ENCODE measurements around the gene NFATC2. TPM values are rescaled to one million over a fixed set of nuclear protein-coding genes. Genes with fewer than 3 reads are reported as not detected.

NFATC2 gene
- total and polyA plus RNA-seq, 2 of the 4 experiments (the other 2 are of a cell fraction), result 0.18 to 0.38 TPM

DNA sequence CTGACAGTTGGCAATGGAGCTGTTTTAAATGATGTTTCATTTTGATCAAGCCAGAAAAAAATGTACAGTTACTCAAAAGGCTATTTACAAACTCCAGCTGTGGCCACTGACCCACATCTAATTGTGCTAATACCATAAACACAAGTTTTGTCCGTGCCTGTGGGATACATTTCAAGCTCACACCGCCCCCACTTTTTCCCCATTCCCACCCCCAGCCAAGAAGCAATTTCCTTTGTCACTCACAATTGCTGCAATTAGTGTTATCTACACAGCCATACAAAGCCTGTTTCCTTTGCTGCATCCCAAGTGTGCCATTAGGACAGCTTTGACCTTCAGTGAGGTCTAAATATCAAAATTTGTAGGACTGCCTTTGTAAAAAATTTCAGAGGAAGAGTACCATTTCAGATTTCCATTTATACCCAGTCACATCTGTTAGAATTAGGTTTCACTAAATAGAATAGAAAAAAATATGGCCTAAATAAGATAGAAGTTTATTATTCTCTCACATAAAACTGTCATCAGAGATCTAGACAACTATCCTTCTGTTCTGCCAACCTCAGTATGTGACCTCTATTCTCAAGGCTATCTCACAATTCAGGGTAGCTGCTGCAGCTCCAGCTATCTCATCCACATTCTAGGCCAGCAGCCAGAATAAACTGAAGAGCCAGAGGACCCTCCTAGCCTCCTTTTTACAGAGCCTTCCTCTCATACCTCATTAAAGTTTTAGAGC is 202.6 kb downstream of the NFATC2 start:
- H3K4me3 ChIP-seq (ENCODE audit: insufficient read depth, low read depth, low read length), result no peak overlapping the region
- no peak overlapping the region for H2AFZ ChIP-seq (replicated peaks; ENCODE audit: low read length, poor library complexity)
- TF ChIP-seq, protein P1, sequence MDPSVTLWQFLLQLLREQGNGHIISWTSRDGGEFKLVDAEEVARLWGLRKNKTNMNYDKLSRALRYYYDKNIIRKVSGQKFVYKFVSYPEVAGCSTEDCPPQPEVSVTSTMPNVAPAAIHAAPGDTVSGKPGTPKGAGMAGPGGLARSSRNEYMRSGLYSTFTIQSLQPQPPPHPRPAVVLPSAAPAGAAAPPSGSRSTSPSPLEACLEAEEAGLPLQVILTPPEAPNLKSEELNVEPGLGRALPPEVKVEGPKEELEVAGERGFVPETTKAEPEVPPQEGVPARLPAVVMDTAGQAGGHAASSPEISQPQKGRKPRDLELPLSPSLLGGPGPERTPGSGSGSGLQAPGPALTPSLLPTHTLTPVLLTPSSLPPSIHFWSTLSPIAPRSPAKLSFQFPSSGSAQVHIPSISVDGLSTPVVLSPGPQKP (IDR thresholded peaks at IDR 0.05; ENCODE audit: borderline replicate concordance, low read depth, low read length), result no peak
- TF ChIP-seq NFE2L2 (IDR thresholded peaks at IDR 0.05; ENCODE audit: low read depth, low read length) (no peak), RAD21 (IDR thresholded peaks at IDR 0.05; ENCODE audit: low read length) (no peak), MAZ (IDR thresholded peaks at IDR 0.05; ENCODE audit: borderline replicate concordance, low read depth, low read length) (no peak), FOS (IDR thresholded peaks at IDR 0.05; ENCODE audit: low read depth, low read length) (no peak), MAFK (IDR thresholded peaks at IDR 0.05; ENCODE audit: low read depth, low read length) (no peak), CEBPB (IDR thresholded peaks at IDR 0.05; ENCODE audit: low read depth, low read length) (no peak), USF2 (IDR thresholded peaks at IDR 0.05; ENCODE audit: low read depth, low read length) (no peak)
- dilution Hi-C loops (cut with HindIII; ENCODE audit: low sequenced_read_pairs, unreplicated experiment) (no loop called here), in situ Hi-C loops (cut with MboI; ENCODE audit: low sequenced_read_pairs) (no loop called here), intact Hi-C loops (cut with micrococcal nuclease) (no loop called here)
- H2AK5ac ChIP-seq (ENCODE audit: low read depth, low read length), result peak overlapping the region; percentile 89
- H3K9ac ChIP-seq (ENCODE audit: low read depth, low read length), result no peak overlapping the region
- no peak overlapping the region for H3K4me2 ChIP-seq (ENCODE audit: low read depth, low read length)
- H2AK9ac ChIP-seq (replicated peaks; ENCODE audit: low read depth, low read length, poor library complexity), result no peak overlapping the region
- H3K23ac ChIP-seq (ENCODE audit: low read depth, low read length), result peak overlapping the region; percentile 17; the same call in 1 of the 2 replicates
- BruUV-seq (replicated peaks), result no TSS peak
- 79% methylated on average over 2 of the region's 2 CpGs; no CpG with 5 or more reads in 1 of the 2 experiments for WGBS, 2 experiments (ENCODE audit: extremely low coverage in 2 of 2, insufficient read length in 1 of 2)
- H3K36me3 ChIP-seq (ENCODE audit: control insufficient read depth, insufficient read depth, low read length), result no peaks in the 10 kb centered on the region
- peak overlapping the region; percentile 18 to 88; a peak in 2 of 4 replicates for H4K8ac ChIP-seq (ENCODE audit: low read depth in 2 of 2, low read length in 2 of 2)
- H3K4ac ChIP-seq (ENCODE audit: low read depth, low read length), result peak overlapping the region; percentile 86
- H3K27ac ChIP-seq (ENCODE audit: insufficient read depth, low read length), result no peak overlapping the region
- H3K79me1 ChIP-seq (ENCODE audit: low read depth in 1 of 2, low read length in 2 of 2), result peaks cover 0 to 13% of the 10 kb centered on the region in 2 experiments; a peak in 2 of 4 replicates
- CTCF ChIA-PET, result no interaction called here
- peak overlapping the region; percentile 88 for H4K91ac ChIP-seq (ENCODE audit: insufficient read depth, low read depth, low read length)
- peak overlapping the region; percentile 77; the same call in 1 of the 2 replicates for H4K5ac ChIP-seq (ENCODE audit: low read depth, low read length)
- peak overlapping the region; percentile 91 for H2BK120ac ChIP-seq (ENCODE audit: low read depth, low read length)
- peaks cover 22% of the 10 kb centered on the region for H3K4me1 ChIP-seq (ENCODE audit: control insufficient read depth, insufficient read depth, low read length)
- H3K14ac ChIP-seq (replicated peaks; ENCODE audit: low read depth, low read length), result peak overlapping the region; percentile 89
- peak overlapping the region; percentile 97 for H2BK20ac ChIP-seq (ENCODE audit: low read depth, low read length)
- no peak overlapping the region for H3K56ac ChIP-seq (ENCODE audit: extremely low read depth, insufficient read depth, low read length)
- H3K27me3 ChIP-seq (ENCODE audit: control insufficient read depth, insufficient read depth, low read length), result no peaks in the 10 kb centered on the region
- no peaks in the 10 kb centered on the region for H3K9me3 ChIP-seq (ENCODE audit: control insufficient read depth, insufficient read depth, low read length)
- peaks cover 23% of the 10 kb centered on the region; the same call in 1 of the 2 replicates for H3K9me1 ChIP-seq (ENCODE audit: insufficient read depth, low read length)
- H2BK5ac ChIP-seq (ENCODE audit: low read depth, low read length, poor library complexity, severe bottlenecking), result peak overlapping the region; percentile 71
- ATAC-seq (ENCODE audit: low read depth) (no peak), DNase-seq (no peak)
- H2BK15ac ChIP-seq (ENCODE audit: low read depth, low read length), result peak overlapping the region; percentile 97; the same call in 2 of the 3 replicates
- 0 out of 2 replicates have a peak overlapping the region, but pooled peaks have one; percentile 84 for H3K18ac ChIP-seq (ENCODE audit: low read depth, low read length)
- POLR2A ChIA-PET (ENCODE audit: unreplicated experiment), result no interaction called here
- H4K20me1 ChIP-seq (ENCODE audit: insufficient read depth, low read length), result no peaks in the 10 kb centered on the region

Measured in IMR-90 (cell line).